Measurements from ENCODE around the gene SYNDIG1.
A peak's percentile ranks its signal among the peaks of the same experiment; 100 is the strongest.

The SYNDIG1 gene

GRCh38 chr20:24559114-24559732, 89.8 kb downstream of the SYNDIG1 start:
- Histone ChIP-seq H4K8ac (ENCODE audit: low read depth, low read length) (no peak overlapping the region), H3K4me1 (ENCODE audit: control insufficient read depth in 1 of 2, insufficient read depth in 2 of 2, low read length in 2 of 2) (peaks cover 6 to 9% of the 10 kb centered on the region in 2 experiments), H3K79me2 (ENCODE audit: control insufficient read depth, insufficient read depth, low read length, poor library complexity) (no peaks in the 10 kb centered on the region), H4K12ac (ENCODE audit: low read depth, low read length) (no peak overlapping the region), H3K23ac (ENCODE audit: low read length) (no peak overlapping the region), H3K79me1 (ENCODE audit: low read length) (peaks cover 5% of the 10 kb centered on the region), H2BK5ac (ENCODE audit: low read depth, low read length, poor library complexity) (no peak overlapping the region), H3K36me3 (ENCODE audit: control insufficient read depth in 1 of 2, insufficient read depth in 2 of 2, low read length in 2 of 2) (peaks cover 3 to 6% of the 10 kb centered on the region in 2 experiments), H3K27me3 (ENCODE audit: insufficient read depth, low read length) (no peaks in the 10 kb centered on the region), H3K14ac (ENCODE audit: low read length) (no peak overlapping the region), H3K4me2 (ENCODE audit: low read length) (no peak overlapping the region), H4K91ac (ENCODE audit: low read depth, low read length) (no peak overlapping the region), H2AFZ (ENCODE audit: insufficient read depth, low read length, poor library complexity) (no peak overlapping the region), H3K27ac (ENCODE audit: low read depth, low read length) (no peak overlapping the region), H3K4me3 (ENCODE audit: low read depth, low read length) (no peak overlapping the region), H3K4ac (ENCODE audit: low read depth, low read length) (no peak overlapping the region), H3K18ac (ENCODE audit: low read length) (no peak overlapping the region), H2AK5ac (ENCODE audit: low read length) (no peak overlapping the region), H2BK12ac (ENCODE audit: low read length) (no peak overlapping the region), H2BK120ac (ENCODE audit: insufficient read depth, low read length, poor library complexity) (no peak overlapping the region), H3K9me3 (ENCODE audit: insufficient read depth, low read depth, low read length) (peaks cover 2% of the 10 kb centered on the region), H3K9ac (ENCODE audit: low read length) (no peak overlapping the region)
- WGBS (ENCODE audit: extremely low coverage, insufficient coverage, insufficient read length), result no CpG with 5 or more reads among the region's 2 CpGs
- no peak for DNase-seq

DNA sequence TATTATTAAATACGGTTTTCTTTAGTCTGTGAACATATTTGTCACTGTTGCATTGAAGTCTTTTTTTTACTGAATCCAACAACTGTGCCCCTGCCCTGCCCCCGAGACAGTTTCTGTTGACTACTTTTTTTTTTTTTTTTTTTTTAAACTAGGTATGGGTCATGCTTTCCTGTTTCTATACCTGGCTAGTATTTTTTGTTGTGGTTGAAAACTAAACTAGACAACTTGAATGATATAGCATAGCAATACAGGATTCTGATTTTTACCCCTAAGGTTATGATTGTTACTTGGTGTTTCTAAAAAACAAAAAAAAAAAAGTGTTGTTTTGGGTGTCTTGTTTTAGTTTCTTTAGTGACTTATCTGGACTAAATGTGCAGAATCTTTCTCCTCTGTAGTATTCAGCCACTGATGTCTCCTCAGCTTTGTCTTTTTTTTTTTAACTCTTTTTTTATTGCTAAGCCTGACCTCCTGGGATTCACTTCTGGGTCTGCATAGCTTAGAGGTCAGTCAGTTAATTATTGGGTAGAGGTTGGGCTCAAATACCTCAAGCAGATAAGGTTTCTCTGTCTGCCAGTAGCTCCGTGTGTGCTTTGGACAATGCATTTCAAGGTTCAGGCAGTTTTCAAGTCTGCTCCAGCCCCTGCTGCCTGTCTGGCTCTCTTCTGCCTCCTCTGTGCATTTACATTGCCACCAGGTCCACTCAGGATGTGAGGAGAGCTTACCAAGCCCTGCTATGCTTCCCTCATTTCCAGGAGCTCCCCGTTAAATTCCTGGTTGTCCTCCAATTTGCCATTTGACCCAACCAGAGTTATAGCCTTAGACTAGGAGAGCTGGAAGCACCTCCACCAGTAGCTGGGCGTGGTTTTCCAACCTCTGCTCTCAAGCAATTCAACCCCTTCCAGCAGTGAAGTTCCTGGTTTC, 91.4 kb downstream of the SYNDIG1 start:
- peaks cover 8% of the 10 kb centered on the region for H3K79me1 ChIP-seq (ENCODE audit: low read length)
- peak overlapping the region; percentile 42 for H2BK12ac ChIP-seq (ENCODE audit: low read length)
- H2BK120ac ChIP-seq (ENCODE audit: insufficient read depth, low read length, poor library complexity), result peak overlapping the region; percentile 81
- WGBS (ENCODE audit: extremely low coverage, insufficient coverage, insufficient read length), result no CpG with 5 or more reads among the region's 5 CpGs
- no peak overlapping the region for H3K4me2 ChIP-seq (ENCODE audit: low read length)
- H3K23ac ChIP-seq (ENCODE audit: low read length), result no peak overlapping the region
- H3K36me3 ChIP-seq (ENCODE audit: control insufficient read depth in 1 of 2, insufficient read depth in 2 of 2, low read length in 2 of 2), result peaks cover 3 to 6% of the 10 kb centered on the region in 2 experiments
- peaks cover 2% of the 10 kb centered on the region for H3K9me3 ChIP-seq (ENCODE audit: insufficient read depth, low read depth, low read length)
- H3K27ac ChIP-seq (ENCODE audit: low read depth, low read length), result peak overlapping the region; percentile 87
- H3K79me2 ChIP-seq (ENCODE audit: control insufficient read depth, insufficient read depth, low read length, poor library complexity), result no peaks in the 10 kb centered on the region
- no peak overlapping the region for H4K12ac ChIP-seq (ENCODE audit: low read depth, low read length)
- H4K91ac ChIP-seq (ENCODE audit: low read depth, low read length), result peak overlapping the region; percentile 66
- peaks cover 13% of the 10 kb centered on the region in 2 experiments for H3K4me1 ChIP-seq (ENCODE audit: control insufficient read depth in 1 of 2, insufficient read depth in 2 of 2, low read length in 2 of 2)
- peak overlapping the region; percentile 40 for H3K14ac ChIP-seq (ENCODE audit: low read length)
- peak overlapping the region; percentile 57 for H2BK5ac ChIP-seq (ENCODE audit: low read depth, low read length, poor library complexity)
- no peak overlapping the region for H3K4me3 ChIP-seq (ENCODE audit: low read depth, low read length)
- H4K8ac ChIP-seq (ENCODE audit: low read depth, low read length), result peak overlapping the region; percentile 22
- no peak overlapping the region for H3K9ac ChIP-seq (ENCODE audit: low read length)
- H2AK5ac ChIP-seq (ENCODE audit: low read length), result no peak overlapping the region
- H2AFZ ChIP-seq (ENCODE audit: insufficient read depth, low read length, poor library complexity), result no peak overlapping the region
- no peak overlapping the region for H3K4ac ChIP-seq (ENCODE audit: low read depth, low read length)
- H3K27me3 ChIP-seq (ENCODE audit: insufficient read depth, low read length), result no peaks in the 10 kb centered on the region
- peak overlapping the region; percentile 61 for H3K18ac ChIP-seq (ENCODE audit: low read length)
- no peak for DNase-seq

GRCh38 chr20:24565835-24566351, 96.5 kb downstream of the SYNDIG1 start:
- peak overlapping the region; percentile 51 for H2BK5ac ChIP-seq (ENCODE audit: low read depth, low read length, poor library complexity)
- H2BK12ac ChIP-seq (ENCODE audit: low read length), result peak overlapping the region; percentile 56
- no peak overlapping the region for H3K4ac ChIP-seq (ENCODE audit: low read depth, low read length)
- no peak overlapping the region for H2BK120ac ChIP-seq (ENCODE audit: insufficient read depth, low read length, poor library complexity)
- H4K91ac ChIP-seq (ENCODE audit: low read depth, low read length), result no peak overlapping the region
- H3K9me3 ChIP-seq (ENCODE audit: insufficient read depth, low read depth, low read length), result peaks cover 2% of the 10 kb centered on the region
- peaks cover 8% of the 10 kb centered on the region for H3K79me1 ChIP-seq (ENCODE audit: low read length)
- no peak overlapping the region for H4K8ac ChIP-seq (ENCODE audit: low read depth, low read length)
- H3K4me1 ChIP-seq (ENCODE audit: control insufficient read depth in 1 of 2, insufficient read depth in 2 of 2, low read length in 2 of 2), result peaks cover 14 to 16% of the 10 kb centered on the region in 2 experiments
- no peak overlapping the region for H3K18ac ChIP-seq (ENCODE audit: low read length)
- no peaks in the 10 kb centered on the region for H3K79me2 ChIP-seq (ENCODE audit: control insufficient read depth, insufficient read depth, low read length, poor library complexity)
- no peak overlapping the region for H3K9ac ChIP-seq (ENCODE audit: low read length)
- H3K23ac ChIP-seq (ENCODE audit: low read length), result no peak overlapping the region
- no CpG with 5 or more reads among the region's 2 CpGs for WGBS (ENCODE audit: extremely low coverage, insufficient coverage, insufficient read length)
- peaks cover 3 to 4% of the 10 kb centered on the region in 2 experiments for H3K36me3 ChIP-seq (ENCODE audit: control insufficient read depth in 1 of 2, insufficient read depth in 2 of 2, low read length in 2 of 2)
- H3K14ac ChIP-seq (ENCODE audit: low read length), result no peak overlapping the region
- H3K27ac ChIP-seq (ENCODE audit: low read depth, low read length), result peak overlapping the region; percentile 69
- H2AFZ ChIP-seq (ENCODE audit: insufficient read depth, low read length, poor library complexity), result peak overlapping the region; percentile 5
- H2AK5ac ChIP-seq (ENCODE audit: low read length), result no peak overlapping the region
- H3K4me2 ChIP-seq (ENCODE audit: low read length), result no peak overlapping the region
- no peak overlapping the region for H4K12ac ChIP-seq (ENCODE audit: low read depth, low read length)
- no peak for DNase-seq
- no peaks in the 10 kb centered on the region for H3K27me3 ChIP-seq (ENCODE audit: insufficient read depth, low read length)
- no peak overlapping the region for H3K4me3 ChIP-seq (ENCODE audit: low read depth, low read length)

- H3K4me2 ChIP-seq (ENCODE audit: low read length), result no peak overlapping the region
- no peak overlapping the region for H3K4ac ChIP-seq (ENCODE audit: low read depth, low read length)
- H3K36me3 ChIP-seq (ENCODE audit: control insufficient read depth in 1 of 2, insufficient read depth in 2 of 2, low read length in 2 of 2), result peaks cover 3 to 4% of the 10 kb centered on the region in 2 experiments
- no peak overlapping the region for H3K18ac ChIP-seq (ENCODE audit: low read length)
- H3K27me3 ChIP-seq (ENCODE audit: insufficient read depth, low read length), result no peaks in the 10 kb centered on the region
- peaks cover 7 to 10% of the 10 kb centered on the region in 2 experiments for H3K4me1 ChIP-seq (ENCODE audit: control insufficient read depth in 1 of 2, insufficient read depth in 2 of 2, low read length in 2 of 2)
- no peak overlapping the region for H3K23ac ChIP-seq (ENCODE audit: low read length)
- H3K79me2 ChIP-seq (ENCODE audit: control insufficient read depth, insufficient read depth, low read length, poor library complexity), result no peaks in the 10 kb centered on the region
- no peak overlapping the region for H2AFZ ChIP-seq (ENCODE audit: insufficient read depth, low read length, poor library complexity)
- no peak for DNase-seq
- peaks cover 2% of the 10 kb centered on the region for H3K9me3 ChIP-seq (ENCODE audit: insufficient read depth, low read depth, low read length)
- no peak overlapping the region for H4K12ac ChIP-seq (ENCODE audit: low read depth, low read length)
- WGBS (ENCODE audit: extremely low coverage, insufficient coverage, insufficient read length), result no CpG with 5 or more reads among the region's 7 CpGs
- no peak overlapping the region for H2AK5ac ChIP-seq (ENCODE audit: low read length)
- no peak overlapping the region for H3K9ac ChIP-seq (ENCODE audit: low read length)
- H3K79me1 ChIP-seq (ENCODE audit: low read length), result peaks cover 2% of the 10 kb centered on the region
- H3K4me3 ChIP-seq (ENCODE audit: low read depth, low read length), result no peak overlapping the region
- no peak overlapping the region for H2BK120ac ChIP-seq (ENCODE audit: insufficient read depth, low read length, poor library complexity)
- H3K14ac ChIP-seq (ENCODE audit: low read length), result no peak overlapping the region
- H2BK12ac ChIP-seq (ENCODE audit: low read length), result no peak overlapping the region
- no peak overlapping the region for H2BK5ac ChIP-seq (ENCODE audit: low read depth, low read length, poor library complexity)
- no peak overlapping the region for H4K8ac ChIP-seq (ENCODE audit: low read depth, low read length)
- H3K27ac ChIP-seq (ENCODE audit: low read depth, low read length), result no peak overlapping the region
- H4K91ac ChIP-seq (ENCODE audit: low read depth, low read length), result no peak overlapping the region
Measured at GRCh38 chr20:24566656-24567055, 97.2 kb downstream of the SYNDIG1 start.
